ENCODE results near the gene MYO18B.

MYO18B gene

DNA sequence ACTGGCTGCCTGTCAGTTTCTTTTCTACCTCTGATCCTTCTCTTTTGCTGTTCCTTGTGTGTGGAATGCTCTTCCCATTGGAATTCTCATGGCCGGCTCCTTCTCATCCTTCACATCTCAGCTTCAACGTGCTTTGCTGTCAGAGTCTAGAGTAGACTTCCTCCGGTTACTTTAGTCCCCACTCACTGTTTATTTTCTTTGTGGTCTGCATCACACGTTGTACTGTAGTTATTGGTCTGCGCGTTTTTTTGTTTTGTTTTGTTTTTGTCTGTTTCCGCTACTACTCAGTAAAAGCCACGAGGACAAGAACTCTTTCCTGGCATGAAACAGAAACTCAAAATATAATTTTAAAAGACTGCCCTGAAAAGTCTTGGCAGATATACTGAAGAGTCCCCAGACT, 305.9 kb downstream of the MYO18B start:
- H3K27me3 ChIP-seq (ENCODE audit: control insufficient read depth in 3 of 3, insufficient read depth in 3 of 3, low read depth in 1 of 3, low read length in 3 of 3): no peaks in the 10 kb centered on the region
- H3K23ac ChIP-seq (ENCODE audit: low read depth, low read length, poor library complexity): no peak overlapping the region
- H3K4me2 ChIP-seq (ENCODE audit: insufficient read depth, low read length, poor library complexity, severe bottlenecking): no peak overlapping the region
- no peak overlapping the region for H4K91ac ChIP-seq (ENCODE audit: low read depth, low read length, poor library complexity)
- H2BK15ac ChIP-seq (ENCODE audit: low read length): no peak overlapping the region
- H2AFZ ChIP-seq (ENCODE audit: low read length): no peak overlapping the region
- H2BK12ac ChIP-seq (ENCODE audit: low read length): no peak overlapping the region
- no peak overlapping the region for H3K14ac ChIP-seq (ENCODE audit: low read length)
- DNase-seq (ENCODE audit: low spot score): no peak
- H3K18ac ChIP-seq (ENCODE audit: low read length): no peak overlapping the region
- H3K9ac ChIP-seq (ENCODE audit: low read depth, low read length, poor library complexity): no peak overlapping the region
- no peak overlapping the region for H2BK5ac ChIP-seq (ENCODE audit: low read length)
- H2BK120ac ChIP-seq (ENCODE audit: low read depth, low read length): no peak overlapping the region
- H3K27ac ChIP-seq (replicated peaks; ENCODE audit: low read length): no peak overlapping the region
- peaks cover 0 to 5% of the 10 kb centered on the region in 2 donors for H3K4me1 ChIP-seq (ENCODE audit: control insufficient read depth in 2 of 2, insufficient read depth in 1 of 2, low read depth in 1 of 2, low read length in 2 of 2)
- H3K4ac ChIP-seq (ENCODE audit: low read length): no peak overlapping the region
- H2AK5ac ChIP-seq (ENCODE audit: low read depth, low read length): no peak overlapping the region
- H4K8ac ChIP-seq (ENCODE audit: low read depth, low read length): no peak overlapping the region
- no peak overlapping the region for H3K4me3 ChIP-seq (ENCODE audit: low read length in 2 of 2)
- H3K9me3 ChIP-seq (replicated peaks in 1 of 2; ENCODE audit: control insufficient read depth in 2 of 2, insufficient read depth in 1 of 2, low read depth in 1 of 2, low read length in 2 of 2): no peaks in the 10 kb centered on the region
- no peaks in the 10 kb centered on the region for H3K79me1 ChIP-seq (ENCODE audit: low read depth, low read length)
- WGBS, 2 donors (ENCODE audit: extremely low coverage in 2 of 2, insufficient read length in 2 of 2, insufficient replicate concordance in 1 of 2): no CpG with 5 or more reads among the region's 8 CpGs
- H3K36me3 ChIP-seq (replicated peaks in 1 of 2; ENCODE audit: control insufficient read depth in 2 of 2, insufficient read depth in 2 of 2, low read length in 2 of 2): no peaks in the 10 kb centered on the region

DNA sequence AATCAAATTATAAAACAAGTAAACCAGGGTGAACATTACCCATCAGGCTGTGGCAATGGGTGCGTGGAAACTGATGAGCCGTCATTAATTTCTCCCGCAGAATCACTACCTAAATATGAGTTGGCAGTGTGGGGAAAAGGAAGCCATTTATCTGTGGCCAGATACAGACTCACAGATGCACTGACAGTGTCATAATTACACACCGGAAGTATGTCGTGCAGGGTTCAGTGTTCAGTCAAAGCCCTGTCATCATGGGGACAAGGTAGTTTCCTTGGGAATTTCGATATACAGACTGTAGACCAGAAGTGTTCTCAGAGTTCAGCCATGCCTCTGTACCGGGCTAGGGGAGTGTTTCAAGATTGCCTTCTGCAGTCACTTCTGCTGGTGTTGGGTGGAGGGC, 308.1 kb downstream of the MYO18B start:
- no peak overlapping the region for H2BK120ac ChIP-seq (ENCODE audit: low read depth, low read length)
- no peak overlapping the region for H3K4ac ChIP-seq (ENCODE audit: low read length)
- no peaks in the 10 kb centered on the region for H3K36me3 ChIP-seq (replicated peaks in 1 of 2; ENCODE audit: control insufficient read depth in 2 of 2, insufficient read depth in 2 of 2, low read length in 2 of 2)
- no peak overlapping the region for H4K8ac ChIP-seq (ENCODE audit: low read depth, low read length)
- H3K9ac ChIP-seq (ENCODE audit: low read depth, low read length, poor library complexity): no peak overlapping the region
- no peak for DNase-seq (ENCODE audit: low spot score)
- H2BK12ac ChIP-seq (ENCODE audit: low read length): no peak overlapping the region
- no peak overlapping the region for H3K4me2 ChIP-seq (ENCODE audit: insufficient read depth, low read length, poor library complexity, severe bottlenecking)
- H3K27ac ChIP-seq (replicated peaks; ENCODE audit: low read length): no peak overlapping the region
- H2AFZ ChIP-seq (ENCODE audit: low read length): no peak overlapping the region
- H3K79me1 ChIP-seq (ENCODE audit: low read depth, low read length): no peaks in the 10 kb centered on the region
- no peak overlapping the region for H3K23ac ChIP-seq (ENCODE audit: low read depth, low read length, poor library complexity)
- H4K91ac ChIP-seq (ENCODE audit: low read depth, low read length, poor library complexity): no peak overlapping the region
- H3K9me3 ChIP-seq (replicated peaks in 1 of 2; ENCODE audit: control insufficient read depth in 2 of 2, insufficient read depth in 1 of 2, low read depth in 1 of 2, low read length in 2 of 2): no peaks in the 10 kb centered on the region
- H2AK5ac ChIP-seq (ENCODE audit: low read depth, low read length): no peak overlapping the region
- H3K4me1 ChIP-seq (ENCODE audit: control insufficient read depth in 2 of 2, insufficient read depth in 1 of 2, low read depth in 1 of 2, low read length in 2 of 2): peaks cover 0 to 16% of the 10 kb centered on the region in 2 donors
- H2BK15ac ChIP-seq (ENCODE audit: low read length): no peak overlapping the region
- H2BK5ac ChIP-seq (ENCODE audit: low read length): no peak overlapping the region
- no peak overlapping the region for H3K18ac ChIP-seq (ENCODE audit: low read length)
- peaks cover 0 to 9% (median 0%) of the 10 kb centered on the region in 3 experiments for H3K27me3 ChIP-seq (ENCODE audit: control insufficient read depth in 3 of 3, insufficient read depth in 3 of 3, low read depth in 1 of 3, low read length in 3 of 3)
- no CpG with 5 or more reads among the region's 7 CpGs for WGBS, 2 donors (ENCODE audit: extremely low coverage in 2 of 2, insufficient read length in 2 of 2, insufficient replicate concordance in 1 of 2)
- H3K14ac ChIP-seq (ENCODE audit: low read length): no peak overlapping the region
- no peak overlapping the region for H3K4me3 ChIP-seq (ENCODE audit: low read length in 2 of 2)

GRCh38 chr22:26053737-26054316, 311.8 kb downstream of the MYO18B start:
- H3K4ac ChIP-seq (ENCODE audit: low read length): no peak overlapping the region
- no peak overlapping the region for H2BK15ac ChIP-seq (ENCODE audit: low read length)
- no peak for DNase-seq (ENCODE audit: low spot score)
- H2AFZ ChIP-seq (ENCODE audit: low read length): no peak overlapping the region
- peaks cover 0 to 18% of the 10 kb centered on the region in 2 donors for H3K4me1 ChIP-seq (ENCODE audit: control insufficient read depth in 2 of 2, insufficient read depth in 1 of 2, low read depth in 1 of 2, low read length in 2 of 2)
- no peak overlapping the region for H2BK5ac ChIP-seq (ENCODE audit: low read length)
- H2AK5ac ChIP-seq (ENCODE audit: low read depth, low read length): no peak overlapping the region
- no peaks in the 10 kb centered on the region for H3K79me1 ChIP-seq (ENCODE audit: low read depth, low read length)
- no peak overlapping the region for H3K18ac ChIP-seq (ENCODE audit: low read length)
- no peak overlapping the region for H3K4me3 ChIP-seq (ENCODE audit: low read length in 2 of 2)
- no peak overlapping the region for H3K23ac ChIP-seq (ENCODE audit: low read depth, low read length, poor library complexity)
- H3K14ac ChIP-seq (ENCODE audit: low read length): no peak overlapping the region
- peak overlapping the region; percentile 14 for H3K4me2 ChIP-seq (ENCODE audit: insufficient read depth, low read length, poor library complexity, severe bottlenecking)
- no CpG with 5 or more reads among the region's 4 CpGs for WGBS, 2 donors (ENCODE audit: extremely low coverage in 2 of 2, insufficient read length in 2 of 2, insufficient replicate concordance in 1 of 2)
- no peak overlapping the region for H2BK12ac ChIP-seq (ENCODE audit: low read length)
- no peaks in the 10 kb centered on the region for H3K9me3 ChIP-seq (replicated peaks in 1 of 2; ENCODE audit: control insufficient read depth in 2 of 2, insufficient read depth in 1 of 2, low read depth in 1 of 2, low read length in 2 of 2)
- H2BK120ac ChIP-seq (ENCODE audit: low read depth, low read length): no peak overlapping the region
- H3K27ac ChIP-seq (replicated peaks; ENCODE audit: low read length): peak overlapping the region; percentile 89
- H3K36me3 ChIP-seq (replicated peaks in 1 of 2; ENCODE audit: control insufficient read depth in 2 of 2, insufficient read depth in 2 of 2, low read length in 2 of 2): no peaks in the 10 kb centered on the region
- no peak overlapping the region for H4K91ac ChIP-seq (ENCODE audit: low read depth, low read length, poor library complexity)
- H3K27me3 ChIP-seq (ENCODE audit: control insufficient read depth in 3 of 3, insufficient read depth in 3 of 3, low read depth in 1 of 3, low read length in 3 of 3): peaks cover 0 to 26% (median 0%) of the 10 kb centered on the region in 3 experiments
- H4K8ac ChIP-seq (ENCODE audit: low read depth, low read length): no peak overlapping the region
- no peak overlapping the region for H3K9ac ChIP-seq (ENCODE audit: low read depth, low read length, poor library complexity)

GRCh38 chr22:26054841-26055605, 313.0 kb downstream of the MYO18B start:
- whole genome bisulfite sequencing, 2 donors (ENCODE audit: extremely low coverage in 2 of 2, insufficient read length in 2 of 2, insufficient replicate concordance in 1 of 2): no CpG with 5 or more reads among the region's 6 CpGs
- Histone ChIP-seq H3K4me2 (ENCODE audit: insufficient read depth, low read length, poor library complexity, severe bottlenecking) (no peak overlapping the region), H3K27ac (replicated peaks; ENCODE audit: low read length) (peak overlapping the region; percentile 89), H4K91ac (ENCODE audit: low read depth, low read length, poor library complexity) (no peak overlapping the region), H3K9me3 (replicated peaks in 1 of 2; ENCODE audit: control insufficient read depth in 2 of 2, insufficient read depth in 1 of 2, low read depth in 1 of 2, low read length in 2 of 2) (no peaks in the 10 kb centered on the region), H2BK15ac (ENCODE audit: low read length) (no peak overlapping the region), H3K4ac (ENCODE audit: low read length) (no peak overlapping the region), H3K23ac (ENCODE audit: low read depth, low read length, poor library complexity) (no peak overlapping the region), H3K4me1 (ENCODE audit: control insufficient read depth in 2 of 2, insufficient read depth in 1 of 2, low read depth in 1 of 2, low read length in 2 of 2) (peaks cover 0 to 21% of the 10 kb centered on the region in 2 donors), H3K18ac (ENCODE audit: low read length) (no peak overlapping the region), H2BK5ac (ENCODE audit: low read length) (no peak overlapping the region), H3K79me1 (ENCODE audit: low read depth, low read length) (no peaks in the 10 kb centered on the region), H3K9ac (ENCODE audit: low read depth, low read length, poor library complexity) (no peak overlapping the region), H3K27me3 (ENCODE audit: control insufficient read depth in 3 of 3, insufficient read depth in 3 of 3, low read depth in 1 of 3, low read length in 3 of 3) (peaks cover 0 to 26% (median 0%) of the 10 kb centered on the region in 3 experiments), H2BK120ac (ENCODE audit: low read depth, low read length) (no peak overlapping the region), H2BK12ac (ENCODE audit: low read length) (no peak overlapping the region), H2AFZ (ENCODE audit: low read length) (no peak overlapping the region), H2AK5ac (ENCODE audit: low read depth, low read length) (no peak overlapping the region), H3K4me3 (ENCODE audit: low read length in 2 of 2) (no peak overlapping the region), H3K14ac (ENCODE audit: low read length) (no peak overlapping the region), H4K8ac (ENCODE audit: low read depth, low read length) (no peak overlapping the region), H3K36me3 (replicated peaks in 1 of 2; ENCODE audit: control insufficient read depth in 2 of 2, insufficient read depth in 2 of 2, low read length in 2 of 2) (no peaks in the 10 kb centered on the region)
- DNase-seq (ENCODE audit: low spot score): no peak

All from neuronal stem cell (in vitro differentiated cells).